GM12873 (cell line): ENCODE data around the gene GLIPR2.

Source experiments
- CTCF ChIP-seq: IDR thresholded peaks from 2 replicates; pipeline ENCODE4 v1.5.1; 2012; ENCODE audit warnings: low read depth, mild to moderate bottlenecking, moderate library complexity, low read length, control low read depth; ENCODE audit not compliant: insufficient read depth; ENCODE audit errors: missing control alignments

GLIPR2 gene

DNA sequence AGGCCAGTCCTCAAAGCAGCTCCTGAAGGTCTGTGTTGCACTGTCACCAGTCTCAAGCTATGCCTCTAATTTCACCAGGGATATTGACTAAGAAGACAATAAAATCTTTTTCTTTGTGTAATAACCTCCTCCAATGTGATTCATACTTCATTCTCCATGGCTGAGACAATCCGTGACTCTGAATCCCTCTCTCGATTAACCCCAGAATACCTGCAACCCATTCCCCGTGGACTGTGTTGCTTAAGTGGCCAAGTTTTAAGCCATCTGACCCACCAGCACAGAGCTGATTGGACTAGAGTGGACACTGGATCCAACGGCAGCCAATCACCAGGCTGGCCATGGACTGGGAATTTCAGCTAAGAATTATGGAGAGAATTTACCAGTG lies 27.2 kb downstream of the GLIPR2 start:
- no peak for TF ChIP-seq CTCF

DNA sequence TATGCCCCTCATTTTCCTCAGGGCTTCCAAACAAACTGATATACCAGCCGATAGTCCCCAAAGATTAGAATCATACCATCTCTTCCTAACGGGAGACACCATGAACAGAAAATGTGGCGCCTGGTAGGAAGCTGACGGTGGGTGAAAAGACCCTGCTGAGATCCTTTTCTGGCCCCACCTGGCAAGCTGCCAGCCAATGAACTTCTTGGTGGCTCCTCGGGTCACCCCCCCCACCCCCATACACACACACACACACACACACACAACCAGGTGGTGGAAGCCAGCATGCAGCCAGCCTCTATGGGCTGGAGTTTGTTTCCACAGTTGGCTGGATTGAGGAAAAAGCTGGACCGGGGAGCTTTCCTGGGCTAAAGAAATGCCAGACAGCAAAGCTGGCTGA lies 27.8 kb downstream of the GLIPR2 start:
- no peak for TF ChIP-seq CTCF

GRCh38 chr9:36164989-36165388 lies 28.5 kb downstream of the GLIPR2 start:
- no peak for TF ChIP-seq CTCF

- no peak for TF ChIP-seq CTCF
These were observed 29.3 kb downstream of the GLIPR2 start for GRCh38 chr9:36165826-36166167.

DNA sequence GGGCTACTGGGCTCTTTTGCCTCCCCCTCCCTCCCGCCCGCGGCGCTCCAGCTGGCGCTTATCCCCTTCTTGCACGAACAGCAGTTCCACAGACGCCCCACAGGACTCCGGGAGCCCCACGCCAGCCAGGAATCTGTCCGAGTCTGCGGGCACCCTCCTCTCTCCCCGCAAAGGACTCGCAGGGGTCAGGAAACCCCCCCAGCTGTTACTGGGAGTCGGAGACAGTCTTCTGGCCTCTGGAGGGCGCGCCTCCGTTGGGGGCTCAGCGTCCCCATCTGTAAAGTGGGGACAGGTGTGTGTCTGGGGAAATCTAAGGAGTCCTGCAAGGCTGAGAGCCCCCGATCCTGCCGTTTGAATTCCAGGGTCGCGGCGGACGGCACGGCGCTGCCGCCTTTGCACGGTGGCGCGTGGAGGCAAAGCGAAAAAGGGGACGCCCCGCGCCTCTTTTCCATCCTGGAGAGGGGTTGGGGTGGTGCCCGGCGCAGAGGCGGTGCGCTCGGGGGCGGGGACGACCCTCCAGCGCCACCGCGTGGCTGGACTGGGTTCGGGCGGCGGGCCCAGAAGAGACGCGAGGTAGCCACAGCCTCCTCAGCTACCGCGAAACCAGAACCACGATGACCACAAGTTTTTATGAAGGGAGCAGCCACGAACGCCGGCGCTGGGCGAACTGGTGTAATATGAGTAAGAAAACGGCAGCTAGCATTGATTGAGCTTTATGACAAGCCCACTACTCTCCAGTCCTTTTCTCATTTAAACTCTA lies 29.8 kb downstream of the GLIPR2 start:
- peak; percentile 82 for TF ChIP-seq CTCF

- no peak for TF ChIP-seq CTCF
These were observed 32.6 kb downstream of the GLIPR2 start, which contains the start of gene CCIN for GRCh38 chr9:36169166-36169565. Gene CCIN, plus strand, starts transcription at chr9:36169388. Its CDS starts 115 bp downstream, at chr9:36169503.

DNA sequence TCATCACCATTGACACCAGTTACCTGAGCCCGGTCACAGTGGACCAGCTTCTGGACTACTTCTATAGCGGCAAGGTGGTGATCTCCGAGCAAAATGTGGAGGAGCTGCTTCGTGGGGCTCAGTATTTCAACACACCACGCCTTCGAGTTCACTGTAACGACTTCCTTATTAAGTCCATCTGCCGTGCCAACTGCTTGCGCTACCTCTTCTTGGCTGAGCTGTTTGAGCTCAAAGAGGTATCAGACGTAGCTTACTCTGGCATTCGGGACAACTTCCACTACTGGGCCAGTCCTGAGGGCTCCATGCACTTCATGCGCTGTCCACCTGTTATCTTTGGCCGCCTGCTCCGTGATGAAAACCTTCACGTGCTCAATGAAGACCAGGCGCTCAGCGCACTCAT lies 33.2 kb downstream of the GLIPR2 start:
- TF ChIP-seq CTCF = no peak
